Progenitor cell of endocrine pancreas (in vitro differentiated cells): Measurements from ENCODE around the gene OTUD4. TPM values are rescaled to one million over a fixed set of nuclear protein-coding genes. Genes with fewer than 3 reads are reported as not detected.
"Not testable (repeated sequence)": the region's sequence is repeated elsewhere in the genome, so short reads cannot be mapped to it uniquely, and the experiment has no call there.

ENCODE experiments used
- DNase-seq: peaks from one replicate; pipeline ENCODE4 v3.0.0; 2021; ENCODE audit warnings: low spot score; ENCODE audit not compliant: unreplicated experiment
- H3K27ac Mint-ChIP-seq: 2 replicates; pipeline ENCODE4 v1.8.0; 2021; ENCODE audit warnings: mild to moderate bottlenecking, moderate library complexity, mixed read lengths
- H3K27me3 Mint-ChIP-seq: 2 replicates; pipeline ENCODE4 v1.8.0; 2021; ENCODE audit warnings: mixed read lengths
- H3K36me3 Mint-ChIP-seq: 2 replicates; pipeline ENCODE4 v1.8.0; 2022; ENCODE audit warnings: mixed read lengths; ENCODE audit not compliant: insufficient read depth
- H3K4me1 Mint-ChIP-seq: 2 replicates; pipeline ENCODE4 v1.8.0; 2021; ENCODE audit warnings: low read depth, mixed read lengths
- H3K4me3 Mint-ChIP-seq: 2 replicates; pipeline ENCODE4 v1.8.0; 2021; ENCODE audit warnings: low read depth, mild to moderate bottlenecking, moderate library complexity, mixed read lengths
- H3K9me3 Mint-ChIP-seq: 2 replicates; pipeline ENCODE4 v1.8.0; 2021; ENCODE audit warnings: low read depth, mixed read lengths
- CTCF ChIP-seq: fragments of 200-600 bp; sonication (generic); IDR thresholded peaks from one replicate; pipeline ENCODE4 v1.5.0; 2021; ENCODE audit warnings: antibody characterized with exemption, mild to moderate bottlenecking; ENCODE audit not compliant: unreplicated experiment
- long read RNA-seq: library from polyadenylated mRNA; unstranded; transcript quantifications from one replicate; pipeline ENCODE4 v2.0.0, GENCODE V29; 2020
- total RNA-seq: library from RNA; stranded (reverse); gene quantifications from 2 replicates; pipeline ENCODE4 v1.2.1, GENCODE V29; 2021

OTUD4 gene
- total RNA-seq = 40.8 and 41.8 TPM in 2 replicates
- long read RNA-seq, full-length matches to known transcripts = 2 of 12 reads
- long read RNA-seq, partial matches to known transcripts = 2 of 12 reads
- long read RNA-seq, other reads (novel, unspliced or antisense) = 8 of 12 reads

DNA sequence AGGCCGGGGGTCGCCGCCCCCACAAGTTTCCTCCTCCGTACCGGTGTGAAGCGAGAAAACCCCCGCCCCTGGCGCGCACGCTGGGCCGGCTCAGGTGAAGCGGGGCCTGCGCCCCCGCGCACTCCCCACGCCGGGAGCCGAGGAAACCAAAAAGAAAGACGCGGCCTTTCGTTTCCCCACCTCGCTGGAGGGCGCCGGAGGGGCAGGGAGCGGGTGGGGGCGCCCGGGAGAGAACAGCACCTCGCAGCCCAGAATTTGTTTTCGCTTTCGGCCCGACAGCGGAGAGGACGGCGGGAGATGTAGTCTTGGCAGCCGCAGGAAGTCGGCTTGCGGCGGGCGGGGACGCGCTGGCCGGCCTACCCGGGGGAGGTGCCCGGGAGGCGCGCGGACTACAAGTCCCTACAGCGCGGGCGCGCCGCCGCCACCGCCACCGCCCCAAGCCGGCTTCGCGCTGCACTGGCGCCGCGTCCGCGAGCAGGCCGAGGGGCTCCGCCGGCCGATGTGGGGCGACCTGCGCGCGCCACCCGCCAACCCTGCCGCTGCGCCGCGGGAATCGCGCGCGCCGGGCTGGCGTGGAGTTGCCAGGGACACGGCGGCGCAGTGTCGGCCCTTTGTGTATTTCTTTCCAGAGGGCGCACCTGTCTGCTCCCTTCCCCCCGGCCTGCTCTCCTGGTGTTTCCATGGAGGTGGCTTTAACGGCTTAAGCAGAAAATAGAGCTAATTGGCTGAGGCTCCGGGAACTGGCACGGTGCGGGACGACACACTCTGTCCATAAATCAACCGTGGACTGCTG, at the start of gene OTUD4:
Gene OTUD4 (minus strand): TSS at position 292 of the 793 bp plus-strand sequence. CDS start 616 bp downstream, outside the sequence.
- peak; percentile 93 for DNase-seq
- H3K27ac Mint-ChIP-seq = peak within 1 kb of the TSS; percentile 98
- H3K27me3 Mint-ChIP-seq = no peaks in the 10 kb centered on the region
- no peaks in the 10 kb centered on the region for H3K36me3 Mint-ChIP-seq
- TF ChIP-seq CTCF = peak; percentile 31
- H3K4me3 Mint-ChIP-seq = peak within 1 kb of the TSS; percentile 88
- no peaks in the 10 kb centered on the region for H3K9me3 Mint-ChIP-seq
- peaks cover 19% of the 10 kb centered on the region for H3K4me1 Mint-ChIP-seq

DNA sequence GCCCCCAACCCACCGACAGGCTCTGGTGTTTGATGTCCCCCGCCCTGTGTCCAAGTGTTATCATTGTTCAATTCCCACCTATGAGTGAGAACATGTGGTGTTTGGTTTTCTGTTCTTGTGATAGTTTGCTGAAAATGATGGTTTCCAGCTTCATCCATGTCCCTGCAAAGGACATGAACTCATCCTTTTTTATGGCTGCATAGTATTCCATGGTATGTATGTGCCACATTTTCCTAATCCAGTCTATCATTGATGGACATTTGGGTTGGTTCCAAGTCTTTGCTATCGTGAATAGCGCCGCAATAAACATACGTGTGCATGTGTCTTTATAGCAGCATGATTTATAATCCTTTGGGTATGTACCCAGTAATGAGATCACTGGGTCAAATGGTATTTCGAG, 42.8 kb upstream of the OTUD4 start:
- not testable (repeated sequence) for H3K36me3 Mint-ChIP-seq, H3K4me3 Mint-ChIP-seq, DNase-seq, H3K4me1 Mint-ChIP-seq, H3K9me3 Mint-ChIP-seq, H3K27ac Mint-ChIP-seq, H3K27me3 Mint-ChIP-seq

DNA sequence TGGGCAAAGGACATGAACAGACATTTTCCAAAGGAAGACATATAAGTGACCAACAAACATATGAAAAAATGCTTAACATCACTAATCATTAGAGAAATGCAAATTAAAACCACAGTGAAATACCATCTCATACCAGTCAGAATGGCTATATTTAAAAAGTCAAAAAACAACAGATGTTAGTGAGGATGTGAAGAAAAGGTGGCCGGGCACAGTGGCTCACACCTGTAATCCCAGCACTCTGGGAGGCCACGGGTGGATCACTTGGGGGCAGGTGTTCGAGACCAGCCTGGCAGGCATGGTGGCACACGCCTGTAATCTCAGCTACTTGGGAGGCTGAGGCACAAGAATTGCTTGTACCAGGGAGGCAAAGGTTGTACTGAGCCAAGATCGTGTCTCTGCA, 41.1 kb upstream of the OTUD4 start:
- not testable (repeated sequence) for H3K9me3 Mint-ChIP-seq, H3K4me1 Mint-ChIP-seq, H3K27ac Mint-ChIP-seq, H3K36me3 Mint-ChIP-seq, H3K4me3 Mint-ChIP-seq, DNase-seq, H3K27me3 Mint-ChIP-seq

- no peaks in the 10 kb centered on the region for H3K27me3 Mint-ChIP-seq
- DNase-seq = no peak
- no peaks in the 10 kb centered on the region for H3K9me3 Mint-ChIP-seq
- no peak overlapping the region for H3K27ac Mint-ChIP-seq
- no peaks in the 10 kb centered on the region for H3K4me1 Mint-ChIP-seq
- H3K36me3 Mint-ChIP-seq = no peaks in the 10 kb centered on the region
- H3K4me3 Mint-ChIP-seq = no peak overlapping the region
- TF ChIP-seq CTCF = no peak
These were observed 38.7 kb upstream of the OTUD4 start for GRCh38 chr4:145219090-145219489.

GRCh38 chr4:145218251-145218650, 37.9 kb upstream of the OTUD4 start:
- Mint-ChIP-seq H3K36me3 (no peaks in the 10 kb centered on the region), H3K9me3 (no peaks in the 10 kb centered on the region), H3K4me1 (no peaks in the 10 kb centered on the region), H3K27ac (no peak overlapping the region), H3K27me3 (no peaks in the 10 kb centered on the region), H3K4me3 (no peak overlapping the region)
- TF ChIP-seq CTCF = no peak
- DNase-seq = no peak

DNA sequence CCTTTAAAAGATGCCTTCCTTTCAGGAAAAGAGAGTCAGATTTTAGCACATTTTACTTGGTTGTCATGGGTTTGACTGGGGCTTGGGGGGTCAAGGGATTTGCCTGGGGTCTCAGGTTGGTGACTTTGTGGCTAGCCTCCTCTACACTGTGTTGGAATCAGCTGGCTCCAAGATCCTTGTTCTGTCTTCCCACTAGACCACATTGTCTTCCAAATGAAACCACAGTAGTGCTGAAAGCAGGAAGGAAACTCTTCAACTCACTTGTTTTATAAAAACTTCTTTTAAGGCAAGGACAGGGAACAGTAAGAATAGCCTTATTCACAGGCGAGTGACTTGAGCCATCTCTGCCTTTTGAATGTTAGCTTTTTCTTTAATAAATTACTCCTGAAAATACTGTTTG, 37.0 kb upstream of the OTUD4 start:
- H3K9me3 Mint-ChIP-seq = no peaks in the 10 kb centered on the region
- TF ChIP-seq CTCF = no peak
- no peak for DNase-seq
- H3K27ac Mint-ChIP-seq = no peak overlapping the region
- H3K36me3 Mint-ChIP-seq = no peaks in the 10 kb centered on the region
- no peaks in the 10 kb centered on the region for H3K27me3 Mint-ChIP-seq
- no peak overlapping the region for H3K4me3 Mint-ChIP-seq
- no peaks in the 10 kb centered on the region for H3K4me1 Mint-ChIP-seq
